Measurements from ENCODE around the gene CHST10. TPM values are rescaled to one million over a fixed set of nuclear protein-coding genes. Genes with fewer than 3 reads are reported as not detected.

CHST10 gene
- total and polyA plus RNA-seq, 9 donors: 10.6 to 16.4 (median 13.1) TPM

DNA sequence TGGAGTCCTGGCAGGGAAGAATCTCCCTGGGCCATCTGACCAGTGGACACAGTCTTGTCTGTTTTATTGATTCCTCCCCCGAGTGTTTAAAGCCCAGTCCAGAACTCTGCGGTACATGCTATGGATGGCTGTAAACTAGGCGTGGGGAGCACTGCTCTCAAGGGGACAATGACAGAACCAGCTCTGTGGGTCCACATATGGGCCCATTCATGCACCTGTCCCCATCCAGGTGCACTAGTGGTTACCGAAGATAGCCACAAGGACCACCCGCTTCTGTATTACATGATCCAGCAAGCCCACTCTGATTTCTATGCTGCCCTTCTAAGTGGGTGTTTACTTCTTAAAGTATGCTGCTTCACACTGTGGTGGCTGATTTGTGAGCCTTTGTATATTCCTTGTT is 21.0 kb downstream of the CHST10 start:
- no peaks in the 10 kb centered on the region for H3K27me3 ChIP-seq (ENCODE audit: control insufficient read depth, insufficient read depth, low read length)
- peaks cover 48% of the 10 kb centered on the region for H3K36me3 ChIP-seq (ENCODE audit: control insufficient read depth, insufficient read depth, low read length)
- no peak overlapping the region for H3K4me3 ChIP-seq (ENCODE audit: low read length)
- no peak for DNase-seq
- H3K4me1 ChIP-seq (ENCODE audit: control insufficient read depth, insufficient read depth, low read length): no peaks in the 10 kb centered on the region
- H3K27ac ChIP-seq (ENCODE audit: low read length): no peak overlapping the region
- H3K9me3 ChIP-seq (replicated peaks; ENCODE audit: control insufficient read depth, low read depth, low read length): no peaks in the 10 kb centered on the region
- 97% methylated on average over 3 of the region's 5 CpGs for WGBS (ENCODE audit: insufficient coverage)

DNA sequence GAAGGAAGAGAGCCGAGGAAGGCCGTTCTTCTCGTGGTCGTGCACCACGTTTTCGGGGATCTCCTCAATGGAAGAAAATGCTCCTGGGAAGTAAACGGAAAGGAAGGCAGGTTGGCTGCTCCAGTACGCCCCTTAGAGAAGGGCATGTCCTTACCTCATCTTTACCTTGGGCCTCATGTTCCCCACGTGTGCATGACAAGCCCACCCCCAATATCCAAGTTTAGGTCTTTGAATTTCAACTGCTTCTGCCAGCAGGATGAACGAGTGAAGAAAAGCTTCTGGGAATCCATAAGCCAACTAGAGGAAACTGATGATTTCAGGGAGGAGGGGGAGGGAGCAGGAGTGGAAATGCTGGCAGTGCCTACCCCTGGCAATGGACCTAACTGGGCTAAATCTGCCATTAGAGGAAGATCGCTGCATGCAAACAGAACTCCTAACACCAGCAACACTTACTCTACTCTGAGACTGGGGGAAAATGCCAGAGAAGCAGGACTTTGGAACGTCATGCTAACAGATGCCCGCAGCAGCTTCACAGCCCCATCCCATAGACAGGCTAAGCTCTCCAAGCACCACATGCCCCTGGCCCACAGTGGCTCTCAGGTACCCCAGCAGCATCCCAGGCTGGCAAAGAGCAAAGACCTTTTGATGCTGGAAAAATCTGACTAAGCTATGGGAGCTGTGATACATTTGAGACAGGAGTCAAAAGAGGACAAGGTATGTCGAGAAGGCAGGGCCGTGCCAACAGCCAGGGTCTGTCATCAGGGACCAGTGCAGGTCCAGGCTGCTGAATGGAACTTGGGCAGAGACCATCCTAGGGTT is 21.7 kb downstream of the CHST10 start:
- Histone ChIP-seq H3K4me3 (ENCODE audit: low read length) (no peak overlapping the region), H3K27ac (ENCODE audit: low read length) (no peak overlapping the region), H3K4me1 (ENCODE audit: control insufficient read depth, insufficient read depth, low read length) (no peaks in the 10 kb centered on the region), H3K9me3 (replicated peaks; ENCODE audit: control insufficient read depth, low read depth, low read length) (no peaks in the 10 kb centered on the region), H3K27me3 (ENCODE audit: control insufficient read depth, insufficient read depth, low read length) (no peaks in the 10 kb centered on the region), H3K36me3 (ENCODE audit: control insufficient read depth, insufficient read depth, low read length) (peaks cover 45% of the 10 kb centered on the region)
- DNase-seq: no peak
- WGBS (ENCODE audit: insufficient coverage): 82% methylated on average over 14 of the region's 15 CpGs

DNA sequence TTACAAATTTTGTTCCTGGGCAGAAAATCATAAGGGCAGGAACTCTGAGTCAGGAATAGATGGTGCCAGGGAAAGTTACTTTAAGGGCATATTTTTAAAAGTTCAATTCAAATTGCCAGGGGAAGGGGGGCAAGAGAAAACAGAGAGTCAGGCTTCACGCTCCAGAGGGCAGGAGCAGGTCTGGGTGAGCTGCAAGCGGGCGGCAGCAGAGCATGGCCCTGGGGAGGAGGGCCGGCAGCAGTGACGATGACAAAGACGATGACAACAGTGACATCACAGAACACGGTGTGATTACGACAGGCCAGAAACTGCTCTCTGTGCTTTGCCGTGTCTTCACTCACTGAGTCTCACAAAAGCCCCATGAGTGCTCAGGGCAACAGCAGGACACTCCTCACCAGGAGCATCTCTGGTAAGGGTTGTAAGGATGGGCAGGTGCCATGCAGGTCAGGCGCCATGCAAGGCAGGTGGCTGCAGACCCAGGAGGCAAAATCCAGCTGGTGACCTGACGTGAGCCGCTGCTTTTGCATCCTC is 23.3 kb downstream of the CHST10 start:
- H3K4me3 ChIP-seq (ENCODE audit: low read length): no peak overlapping the region
- H3K9me3 ChIP-seq (replicated peaks; ENCODE audit: control insufficient read depth, low read depth, low read length): no peaks in the 10 kb centered on the region
- WGBS (ENCODE audit: insufficient coverage): 89% methylated on average over 11 of the region's 12 CpGs
- H3K36me3 ChIP-seq (ENCODE audit: control insufficient read depth, insufficient read depth, low read length): peaks cover 39% of the 10 kb centered on the region
- H3K4me1 ChIP-seq (ENCODE audit: control insufficient read depth, insufficient read depth, low read length): no peaks in the 10 kb centered on the region
- H3K27ac ChIP-seq (ENCODE audit: low read length): no peak overlapping the region
- no peaks in the 10 kb centered on the region for H3K27me3 ChIP-seq (ENCODE audit: control insufficient read depth, insufficient read depth, low read length)
- DNase-seq: no peak

- Histone ChIP-seq H3K36me3 (ENCODE audit: control insufficient read depth, insufficient read depth, low read length) (peaks cover 39% of the 10 kb centered on the region), H3K27me3 (ENCODE audit: control insufficient read depth, insufficient read depth, low read length) (no peaks in the 10 kb centered on the region), H3K4me1 (ENCODE audit: control insufficient read depth, insufficient read depth, low read length) (no peaks in the 10 kb centered on the region), H3K27ac (ENCODE audit: low read length) (no peak overlapping the region), H3K4me3 (ENCODE audit: low read length) (no peak overlapping the region), H3K9me3 (replicated peaks; ENCODE audit: control insufficient read depth, low read depth, low read length) (no peaks in the 10 kb centered on the region)
- WGBS (ENCODE audit: insufficient coverage): 92% methylated on average over 14 of the region's 15 CpGs
- DNase-seq: no peak
These were observed 24.1 kb downstream of the CHST10 start for GRCh38 chr2:100393362-100393761.

DNA sequence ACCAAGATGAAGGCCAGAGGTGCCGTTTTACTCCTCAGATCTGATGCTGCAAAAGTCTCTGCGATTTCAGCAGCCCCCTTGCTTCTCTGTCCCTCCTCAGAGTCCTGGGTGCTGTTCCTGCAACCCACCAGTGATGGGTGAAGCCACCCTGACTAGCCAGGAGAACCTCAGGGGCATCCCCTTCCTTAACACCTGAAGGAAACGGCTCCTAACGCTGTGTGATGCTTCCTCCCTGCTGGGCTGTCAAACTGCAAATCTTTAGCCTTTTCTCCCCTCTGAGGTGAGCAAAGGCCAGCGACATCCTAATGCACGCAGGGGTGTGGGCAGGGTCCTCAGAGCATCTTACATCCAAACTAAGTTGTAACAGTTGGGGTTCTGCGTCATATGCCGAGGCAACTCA is 24.8 kb downstream of the CHST10 start:
- no peak for DNase-seq
- no peaks in the 10 kb centered on the region for H3K9me3 ChIP-seq (replicated peaks; ENCODE audit: control insufficient read depth, low read depth, low read length)
- H3K27me3 ChIP-seq (ENCODE audit: control insufficient read depth, insufficient read depth, low read length): no peaks in the 10 kb centered on the region
- H3K27ac ChIP-seq (ENCODE audit: low read length): no peak overlapping the region
- no peak overlapping the region for H3K4me3 ChIP-seq (ENCODE audit: low read length)
- peaks cover 36% of the 10 kb centered on the region for H3K36me3 ChIP-seq (ENCODE audit: control insufficient read depth, insufficient read depth, low read length)
- WGBS (ENCODE audit: insufficient coverage): 90% methylated on average over 5 of the region's 8 CpGs
- no peaks in the 10 kb centered on the region for H3K4me1 ChIP-seq (ENCODE audit: control insufficient read depth, insufficient read depth, low read length)

DNA sequence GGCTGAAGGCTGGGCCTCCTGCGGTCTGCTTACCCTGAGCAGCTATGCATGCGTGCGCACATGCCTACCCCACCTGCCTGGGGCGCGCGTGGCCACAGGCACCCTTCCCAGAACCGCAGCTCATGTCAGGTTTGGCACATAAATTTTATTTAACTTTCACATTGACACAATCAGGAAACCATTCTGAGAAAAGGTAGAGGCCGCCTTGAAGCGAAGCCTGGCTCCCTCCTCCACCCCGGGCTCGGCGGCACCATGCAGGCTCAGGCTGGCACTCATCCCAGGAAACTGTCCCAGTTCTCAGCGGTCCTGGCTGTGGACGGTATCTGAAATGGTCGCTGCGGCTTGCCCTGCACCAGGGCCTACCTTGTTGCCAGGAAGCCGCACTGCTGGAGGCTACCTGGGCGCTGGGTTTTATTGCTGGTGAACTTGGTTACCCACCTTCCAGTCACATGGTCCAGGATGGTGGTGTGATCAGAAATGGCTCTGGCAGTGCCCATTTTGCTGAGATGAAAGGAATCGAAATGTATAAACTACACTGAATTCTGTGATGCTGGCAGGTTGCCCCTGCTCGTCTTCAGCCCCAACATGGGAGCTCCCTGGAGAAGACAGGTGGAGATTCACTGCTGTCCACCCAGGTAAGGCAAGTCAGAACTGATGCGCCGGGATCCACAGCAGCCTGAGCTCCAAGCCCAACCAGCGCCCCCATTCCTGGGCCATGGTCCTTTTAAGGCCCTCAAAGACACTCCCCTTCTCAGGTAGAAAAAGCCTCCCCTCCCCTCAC is 25.5 kb downstream of the CHST10 start:
- Histone ChIP-seq H3K36me3 (ENCODE audit: control insufficient read depth, insufficient read depth, low read length) (peaks cover 30% of the 10 kb centered on the region), H3K9me3 (replicated peaks; ENCODE audit: control insufficient read depth, low read depth, low read length) (no peaks in the 10 kb centered on the region), H3K4me3 (ENCODE audit: low read length) (no peak overlapping the region), H3K27me3 (ENCODE audit: control insufficient read depth, insufficient read depth, low read length) (no peaks in the 10 kb centered on the region), H3K4me1 (ENCODE audit: control insufficient read depth, insufficient read depth, low read length) (no peaks in the 10 kb centered on the region), H3K27ac (ENCODE audit: low read length) (no peak overlapping the region)
- 92% methylated on average over 21 of the region's 23 CpGs for WGBS (ENCODE audit: insufficient coverage)
- no peak for DNase-seq

DNA sequence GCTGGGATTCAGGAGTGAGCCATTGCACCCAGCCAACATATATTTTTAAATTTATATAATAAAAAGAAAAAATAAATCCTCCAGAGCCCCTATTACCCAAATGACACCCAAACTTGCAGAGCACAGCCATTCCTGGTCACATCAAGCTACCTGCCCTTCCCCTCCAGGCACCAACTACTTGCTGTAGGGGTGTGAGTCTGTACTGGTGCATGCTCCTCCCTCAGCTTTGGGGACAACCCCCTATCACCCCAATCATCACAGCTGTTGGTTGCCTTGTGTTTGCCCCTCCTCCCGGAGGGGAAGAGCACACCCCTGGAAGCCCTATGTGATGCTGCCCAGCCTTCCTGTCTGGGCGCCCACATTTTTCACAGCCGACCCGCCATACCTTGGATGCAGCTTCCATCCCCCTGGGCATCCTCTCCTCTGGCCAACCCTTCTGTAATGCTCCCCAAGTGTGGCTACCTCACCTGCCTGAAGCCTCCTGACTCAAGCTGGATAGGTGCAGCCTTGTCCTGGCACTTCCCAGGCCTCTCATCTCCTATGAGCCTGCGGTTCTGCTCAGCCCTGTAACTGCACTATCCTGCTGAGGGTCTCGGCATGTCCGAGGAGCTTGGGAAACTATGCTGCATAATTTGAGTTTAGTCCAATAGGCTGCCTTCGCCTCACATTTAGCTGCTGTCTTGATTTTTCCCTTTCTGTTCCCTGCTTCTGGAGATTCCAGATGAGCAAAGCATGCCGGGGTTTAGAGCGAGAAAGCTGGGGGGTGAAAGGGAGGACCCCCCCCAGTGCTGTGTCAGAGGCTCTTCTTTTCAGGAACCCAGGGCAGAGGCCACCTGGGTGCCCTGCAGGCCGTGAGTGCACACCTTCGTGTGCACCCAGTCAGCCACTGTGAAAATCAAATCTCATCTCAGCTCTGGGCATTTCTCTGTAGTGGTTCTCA is 27.2 kb downstream of the CHST10 start:
- Histone ChIP-seq H3K4me3 (ENCODE audit: low read length) (no peak overlapping the region), H3K4me1 (ENCODE audit: control insufficient read depth, insufficient read depth, low read length) (no peaks in the 10 kb centered on the region), H3K27me3 (ENCODE audit: control insufficient read depth, insufficient read depth, low read length) (no peaks in the 10 kb centered on the region), H3K9me3 (replicated peaks; ENCODE audit: control insufficient read depth, low read depth, low read length) (no peaks in the 10 kb centered on the region), H3K36me3 (ENCODE audit: control insufficient read depth, insufficient read depth, low read length) (peaks cover 24% of the 10 kb centered on the region), H3K27ac (ENCODE audit: low read length) (no peak overlapping the region)
- no peak for DNase-seq
- 83% methylated on average over 11 of the region's 12 CpGs for WGBS (ENCODE audit: insufficient coverage)

DNA sequence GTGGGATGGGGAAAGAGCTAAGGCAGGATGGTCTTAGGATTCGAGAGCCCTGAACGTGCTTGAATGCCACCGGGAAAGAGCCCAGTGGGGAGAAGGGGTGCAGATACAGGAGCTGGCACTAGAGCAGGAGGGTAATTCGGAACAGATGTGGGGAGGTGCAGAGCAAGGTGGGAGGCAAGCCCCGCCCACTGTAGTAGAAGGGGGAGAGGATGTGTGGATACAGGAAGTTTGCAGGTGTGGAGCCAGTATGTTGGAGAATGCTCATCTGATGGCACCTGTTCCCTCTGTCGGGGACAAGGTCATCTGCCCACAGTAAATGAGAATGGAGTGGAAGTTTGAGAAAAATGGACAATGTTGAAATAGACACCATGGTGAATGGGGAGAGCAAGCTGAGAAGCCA is 28.8 kb downstream of the CHST10 start:
- Histone ChIP-seq H3K36me3 (ENCODE audit: control insufficient read depth, insufficient read depth, low read length) (peaks cover 23% of the 10 kb centered on the region), H3K27me3 (ENCODE audit: control insufficient read depth, insufficient read depth, low read length) (no peaks in the 10 kb centered on the region), H3K9me3 (replicated peaks; ENCODE audit: control insufficient read depth, low read depth, low read length) (no peaks in the 10 kb centered on the region), H3K4me3 (ENCODE audit: low read length) (no peak overlapping the region), H3K27ac (ENCODE audit: low read length) (no peak overlapping the region), H3K4me1 (ENCODE audit: control insufficient read depth, insufficient read depth, low read length) (no peaks in the 10 kb centered on the region)
- 58% methylated on average over 6 of the region's 6 CpGs for WGBS (ENCODE audit: insufficient coverage)
- no peak for DNase-seq

DNA sequence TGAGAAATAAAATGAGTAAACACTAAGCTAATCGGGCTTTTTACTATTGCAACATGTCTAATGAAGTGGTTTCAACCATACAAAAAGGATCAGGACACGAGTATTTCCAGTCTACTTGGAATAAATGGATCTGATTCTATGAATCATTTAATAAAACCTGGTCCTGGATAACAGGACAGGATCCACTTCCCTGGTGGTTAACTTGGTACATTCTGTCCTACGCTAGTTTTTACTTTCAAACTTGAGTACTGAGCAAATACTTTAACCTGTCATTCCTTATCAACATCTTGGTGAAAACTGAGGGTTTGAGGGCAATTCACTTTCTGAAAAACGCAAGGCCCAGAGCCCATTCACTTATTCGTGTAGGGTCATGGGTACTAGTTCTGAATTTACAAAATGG is 33.5 kb downstream of the CHST10 start:
- H3K4me1 ChIP-seq (ENCODE audit: control insufficient read depth, insufficient read depth, low read length): no peaks in the 10 kb centered on the region
- WGBS (ENCODE audit: insufficient coverage): no CpG with 5 or more reads among the region's 5 CpGs
- no peaks in the 10 kb centered on the region for H3K9me3 ChIP-seq (replicated peaks; ENCODE audit: control insufficient read depth, low read depth, low read length)
- H3K36me3 ChIP-seq (ENCODE audit: control insufficient read depth, insufficient read depth, low read length): no peaks in the 10 kb centered on the region
- H3K4me3 ChIP-seq (ENCODE audit: low read length): no peak overlapping the region
- no peaks in the 10 kb centered on the region for H3K27me3 ChIP-seq (ENCODE audit: control insufficient read depth, insufficient read depth, low read length)
- H3K27ac ChIP-seq (ENCODE audit: low read length): no peak overlapping the region
- no peak for DNase-seq

All from muscle of leg (tissue), 11 donors.